ENCODE data around the gene NKX1-1.
"Not testable (repeated sequence)": the region's sequence is repeated elsewhere in the genome, so short reads cannot be mapped to it uniquely, and the experiment has no call there.

The NKX1-1 gene

GRCh38 chr4:1393866-1394265 is 12.4 kb downstream of the NKX1-1 start:
- Histone ChIP-seq H3K4me3 (ENCODE audit: low read length) (no peak overlapping the region), H3K4me2 (ENCODE audit: low read length) (no peak overlapping the region), H3F3A (ENCODE audit: control insufficient read depth, insufficient read depth) (no peaks in the 10 kb centered on the region), H3K4me1 (ENCODE audit: control insufficient read depth, low read length) (no peaks in the 10 kb centered on the region), H3K36me3 (ENCODE audit: control insufficient read depth, low read length) (peaks cover 5% of the 10 kb centered on the region; the same call in 1 of the 2 replicates), H3K9me3 (ENCODE audit: control insufficient read depth, insufficient read depth, low read length) (peaks cover 21% of the 10 kb centered on the region; the same call in 1 of the 2 replicates), H3K27me3 (ENCODE audit: control insufficient read depth, low read length) (no peaks in the 10 kb centered on the region), H3K27ac (ENCODE audit: low read depth, low read length) (no peak overlapping the region), H3K9me2 (replicated peaks; ENCODE audit: control insufficient read depth, low read length) (no peaks in the 10 kb centered on the region), H3K79me2 (ENCODE audit: control insufficient read depth, low read length) (no peaks in the 10 kb centered on the region), H4K20me1 (ENCODE audit: control insufficient read depth, insufficient read depth, low read depth, low read length) (no peaks in the 10 kb centered on the region)
- TF ChIP-seq CTCF (IDR thresholded peaks at IDR 0.05; ENCODE audit: low read depth, low read length, poor library complexity, severe bottlenecking), result no peak
- TF ChIP-seq EZH2phosphoT487 (IDR thresholded peaks at IDR 0.05; ENCODE audit: borderline replicate concordance, low read length), result no peak

GRCh38 chr4:1393363-1393762 is 12.9 kb downstream of the NKX1-1 start:
- H3K27me3 ChIP-seq (ENCODE audit: control insufficient read depth, low read length); H4K20me1 ChIP-seq (ENCODE audit: control insufficient read depth, insufficient read depth, low read depth, low read length); H3K27ac ChIP-seq (ENCODE audit: low read depth, low read length); H3K4me3 ChIP-seq (ENCODE audit: low read length); H3F3A ChIP-seq (ENCODE audit: control insufficient read depth, insufficient read depth); H3K4me1 ChIP-seq (ENCODE audit: control insufficient read depth, low read length); H3K79me2 ChIP-seq (ENCODE audit: control insufficient read depth, low read length); H3K9me2 ChIP-seq (replicated peaks; ENCODE audit: control insufficient read depth, low read length); H3K4me2 ChIP-seq (ENCODE audit: low read length); H3K36me3 ChIP-seq (ENCODE audit: control insufficient read depth, low read length): not testable (repeated sequence)
- H3K9me3 ChIP-seq (ENCODE audit: control insufficient read depth, insufficient read depth, low read length), result peaks cover 21% of the 10 kb centered on the region; the same call in 1 of the 2 replicates

GRCh38 chr4:1385373-1386340 is 20.6 kb downstream of the NKX1-1 start:
- H3K79me2 ChIP-seq (ENCODE audit: control insufficient read depth, low read length), result no peaks in the 10 kb centered on the region
- TF ChIP-seq EZH2phosphoT487 (IDR thresholded peaks at IDR 0.05; ENCODE audit: borderline replicate concordance, low read length), result no peak
- no peak for TF ChIP-seq CTCF (IDR thresholded peaks at IDR 0.05; ENCODE audit: low read depth, low read length, poor library complexity, severe bottlenecking)
- peaks cover 7% of the 10 kb centered on the region; the same call in 1 of the 2 replicates for H3K9me3 ChIP-seq (ENCODE audit: control insufficient read depth, insufficient read depth, low read length)
- H3K36me3 ChIP-seq (ENCODE audit: control insufficient read depth, low read length), result peaks cover 3% of the 10 kb centered on the region; the same call in 1 of the 2 replicates
- no peaks in the 10 kb centered on the region for H4K20me1 ChIP-seq (ENCODE audit: control insufficient read depth, insufficient read depth, low read depth, low read length)
- no peak overlapping the region for H3K4me2 ChIP-seq (ENCODE audit: low read length)
- no peaks in the 10 kb centered on the region for H3F3A ChIP-seq (ENCODE audit: control insufficient read depth, insufficient read depth)
- H3K4me3 ChIP-seq (ENCODE audit: low read length), result no peak overlapping the region
- H3K27me3 ChIP-seq (ENCODE audit: control insufficient read depth, low read length), result no peaks in the 10 kb centered on the region
- H3K27ac ChIP-seq (ENCODE audit: low read depth, low read length), result no peak overlapping the region
- no peaks in the 10 kb centered on the region for H3K4me1 ChIP-seq (ENCODE audit: control insufficient read depth, low read length)
- H3K9me2 ChIP-seq (replicated peaks; ENCODE audit: control insufficient read depth, low read length), result no peaks in the 10 kb centered on the region
